Endothelial cell of umbilical vein (primary cell): ENCODE data around the gene C15orf40. TPM values are rescaled to one million over a fixed set of nuclear protein-coding genes. Genes with fewer than 3 reads are reported as not detected.

ENCODE experiments used
- BruUV-seq: library from RNA; stranded (reverse); fragments of 400-500 nt; replicated peaks from 2 replicates; lab custom pipeline; 2021; lab: Mats Ljungman, UMichigan
- CTCF ChIA-PET: fragments of 300-600, 350-600 bp; sonication (Branson Sonifier 250); formaldehyde crosslinking; loops from one replicate; lab custom pipeline; 2021; ENCODE audit warnings: antibody characterized with exemption, inconsistent platforms; lab: Charles Lee
- POLR2A ChIA-PET: fragments of 300-600, 350-600 bp; sonication (Branson Sonifier 250); formaldehyde crosslinking; loops from one replicate; lab custom pipeline; 2021; ENCODE audit warnings: antibody characterized with exemption, inconsistent platforms; lab: Charles Lee
- DNase-seq: peaks from one replicate; pipeline ENCODE4 v3.0.0-alpha.2; 2011; ENCODE audit warnings: low read depth, low spot score
- FAIRE-seq: peaks from 2 replicates; lab custom pipeline; 2011; peaks lifted over from hg19 to GRCh38; lab: Jason Lieb, UNC
- H2AFZ ChIP-seq: 2 replicates; pipeline ENCODE4 v1.6.0; 2012; ENCODE audit warnings: low read depth, low read length, control low read depth, inconsistent platforms
- H3K27ac ChIP-seq: 2 replicates; pipeline ENCODE4 v1.5.1; 2011; ENCODE audit warnings: low read depth, mild to moderate bottlenecking, control low read depth, low read length, moderate library complexity; ENCODE audit not compliant: insufficient read depth
- H3K27me3 ChIP-seq, 2 experiments: 2 replicates each; pipeline versions ENCODE4 v1.6.0 to v1.6.1; 2011; ENCODE audit warnings: low read length in 2 of 2, mixed read lengths in 1 of 2; ENCODE audit not compliant: control insufficient read depth in 2 of 2, insufficient read depth in 2 of 2
- H3K36me3 ChIP-seq, 2 experiments: 2 replicates in 1 of 2; 3 replicates in 1 of 2; pipeline ENCODE4 v1.5.1; 2011; ENCODE audit warnings: low read length in 2 of 2, mild to moderate bottlenecking in 1 of 2, moderate library complexity in 1 of 2; ENCODE audit not compliant: control insufficient read depth in 2 of 2, insufficient read depth in 2 of 2; ENCODE audit errors: extremely low read depth in 1 of 2
- H3K4me1 ChIP-seq: 3 replicates; pipeline ENCODE4 v1.5.1; 2011; ENCODE audit warnings: mild to moderate bottlenecking, low read length; ENCODE audit not compliant: control insufficient read depth, insufficient read depth; ENCODE audit errors: extremely low read depth
- H3K4me2 ChIP-seq: 2 replicates; pipeline ENCODE4 v1.6.1; 2011; ENCODE audit warnings: low read length, control low read depth, mixed read lengths; ENCODE audit not compliant: insufficient read depth
- H3K4me3 ChIP-seq, 3 experiments: fragments of 200-600 bp in 1 of 3; sonication (generic), shearing (Covaris generic) in 1 of 3; replicated peaks in 1 of 3; 2 replicates each; pipeline ENCODE4 v1.5.1; 2011 to 2016; ENCODE audit warnings: control low read depth in 3 of 3, low read length in 3 of 3, mild to moderate bottlenecking in 2 of 3, inconsistent platforms in 1 of 3, low read depth in 1 of 3, moderate library complexity in 1 of 3; ENCODE audit not compliant: insufficient read depth in 1 of 3
- H3K79me2 ChIP-seq: 2 replicates; pipeline ENCODE4 v1.6.0; 2012; ENCODE audit warnings: low read length, inconsistent platforms; ENCODE audit not compliant: control insufficient read depth, insufficient read depth
- H3K9ac ChIP-seq: replicated peaks from 2 replicates; pipeline ENCODE3; 2011; ENCODE audit warnings: low read length, control low read depth; ENCODE audit not compliant: insufficient read depth; ENCODE audit errors: extremely low read depth
- H3K9me1 ChIP-seq: replicated peaks from 3 replicates; pipeline ENCODE4 v1.6.0; 2011; ENCODE audit warnings: mild to moderate bottlenecking, low read length; ENCODE audit not compliant: control insufficient read depth, insufficient read depth; ENCODE audit errors: extremely low read depth
- H3K9me3 ChIP-seq: replicated peaks from 2 replicates; pipeline ENCODE4 v1.5.1; 2012; ENCODE audit warnings: low read length, inconsistent platforms; ENCODE audit not compliant: control insufficient read depth, insufficient read depth
- H4K20me1 ChIP-seq: replicated peaks from 2 replicates; pipeline ENCODE3; 2011; ENCODE audit warnings: mild to moderate bottlenecking, low read length; ENCODE audit not compliant: control insufficient read depth, insufficient read depth; ENCODE audit errors: extremely low read depth
- CTCF ChIP-seq, 2 donors: IDR thresholded peaks; 1 replicate in 1 of 2; 2 replicates in 1 of 2; pipeline ENCODE4 v1.5.1; 2011; ENCODE audit warnings: low read length in 2 of 2, mild to moderate bottlenecking in 2 of 2, moderate library complexity in 2 of 2, control low read depth in 1 of 2, inconsistent platforms in 1 of 2, low read depth in 1 of 2; ENCODE audit not compliant: insufficient read depth in 1 of 2; ENCODE audit errors: extremely low read depth in 1 of 2
- EZH2 ChIP-seq: IDR thresholded peaks from 2 replicates; pipeline ENCODE4 v1.6.1; 2012; ENCODE audit warnings: borderline replicate concordance, low read depth, mild to moderate bottlenecking, moderate library complexity, low read length, inconsistent platforms; ENCODE audit not compliant: severe bottlenecking
- FOS ChIP-seq: IDR thresholded peaks from 2 replicates; pipeline ENCODE4 v1.6.1; 2011; ENCODE audit warnings: mild to moderate bottlenecking, low read length, moderate library complexity, borderline replicate concordance; ENCODE audit not compliant: insufficient read depth
- GATA2 ChIP-seq: IDR thresholded peaks from 2 replicates; pipeline ENCODE4 v1.7.0; 2011; ENCODE audit warnings: low read depth, mild to moderate bottlenecking, moderate library complexity, mixed read lengths, low read length; ENCODE audit not compliant: insufficient read length, insufficient read depth
- JUN ChIP-seq: IDR thresholded peaks from 2 replicates; pipeline ENCODE4 v1.6.1; 2011; ENCODE audit warnings: borderline replicate concordance, low read depth; ENCODE audit not compliant: insufficient read length, insufficient read depth
- MAX ChIP-seq: IDR thresholded peaks from 2 replicates; pipeline ENCODE4 v1.6.1; 2011; ENCODE audit not compliant: insufficient read depth, insufficient read length
- MYC ChIP-seq: IDR thresholded peaks from one replicate; pipeline ENCODE4 v1.6.1; 2011; ENCODE audit warnings: mild to moderate bottlenecking, low read depth, low read length
- POLR2A ChIP-seq: IDR thresholded peaks from 2 replicates; pipeline ENCODE4 v1.6.1; 2012; ENCODE audit warnings: low read depth, mild to moderate bottlenecking, control low read depth, low read length
- POLR2AphosphoS5 ChIP-seq: IDR thresholded peaks from 2 replicates; pipeline ENCODE4 v1.6.1; 2012; ENCODE audit warnings: low read depth, mild to moderate bottlenecking, control low read depth, low read length, moderate library complexity; ENCODE audit not compliant: insufficient read depth
- dilution Hi-C: fragments of 300-500 bp; cut with MboI; formaldehyde crosslinking; loops from one replicate; pipeline ENCODE4 v1.15.0; 2019; ENCODE audit warnings: low sequenced_read_pairs; ENCODE audit not compliant: extremely low pct_ligation_motif_present
- intact Hi-C: fragments of 100-400 bp; cut with micrococcal nuclease; formaldehyde crosslinking; loops from one replicate; pipeline ENCODE4 v1.10.0; 2022
- polyA plus RNA-seq, 4 experiments: library from polyadenylated mRNA; depleted of rRNA in 3 of 4; stranded (reverse) in 3 of 4; unstranded in 1 of 4; fragments of >200 nt; gene quantifications; 2 replicates each; pipeline versions ENCODE4 v1.2.1 to v1.2.3, GENCODE V29; 2011 to 2012; ENCODE audit warnings: missing spikeins in 1 of 4
- total RNA-seq: library from RNA; stranded (reverse); gene quantifications from 2 replicates; pipeline ENCODE4 v1.2.3, GENCODE V29; 2021

C15orf40 gene
- total and polyA plus RNA-seq, 2 donors (not counting 3 experiments of a cell fraction or from before 2014, with no cell fraction given), result 15.4 to 27.9 TPM

DNA sequence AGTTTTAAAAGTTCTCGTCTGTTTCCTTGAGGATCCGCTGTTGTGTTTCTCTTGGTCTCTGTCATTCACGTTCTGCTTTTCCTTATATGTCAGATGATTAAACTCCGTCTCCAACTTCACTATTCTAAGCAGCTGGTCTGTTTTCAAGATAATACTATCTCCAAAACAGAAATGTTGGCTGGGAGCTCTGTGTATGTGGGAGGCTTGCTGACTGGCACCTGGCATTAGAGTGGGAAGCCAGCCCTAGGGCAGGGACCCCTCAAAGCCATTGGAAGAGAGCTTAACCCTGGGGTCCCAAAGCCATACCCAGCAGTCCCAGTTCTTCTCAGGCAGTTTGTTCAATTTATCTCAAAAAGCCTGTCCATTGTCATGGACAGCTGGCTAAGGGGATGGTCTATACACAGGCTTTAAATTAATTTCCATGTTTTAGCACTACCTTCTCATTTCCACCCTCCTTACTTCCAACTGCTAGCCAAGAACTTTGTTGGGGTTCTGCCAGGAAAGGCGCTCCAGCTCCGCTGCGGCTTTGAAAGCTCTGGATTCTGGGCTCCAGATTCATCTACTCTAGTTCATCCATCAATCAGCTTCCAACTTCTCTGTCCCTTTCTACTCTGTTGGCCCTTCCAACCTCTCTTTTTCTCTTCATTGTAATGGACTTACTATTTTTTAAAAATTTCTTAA, 46.4 kb upstream of the C15orf40 start:
- FAIRE-seq (no peak), DNase-seq (no peak)
- no peak for TF ChIP-seq POLR2AphosphoS5
- TF ChIP-seq FOS, result no peak
- no peak for TF ChIP-seq GATA2
- no peak for TF ChIP-seq MAX
- no peak for TF ChIP-seq JUN
- TF ChIP-seq POLR2A, result no peak
- no peak for TF ChIP-seq EZH2
- no peak for TF ChIP-seq CTCF (IDR thresholded peaks at IDR 0.05; ENCODE audit: extremely low read depth in 1 of 2, insufficient read depth in 1 of 2, low read depth in 1 of 2, low read length in 2 of 2)
- TF ChIP-seq MYC, result no peak
- peaks cover 72% of the 10 kb centered on the region for H3K79me2 ChIP-seq
- peaks cover 0 to 6% of the 10 kb centered on the region in 2 experiments for H3K36me3 ChIP-seq
- H3K9me3 ChIP-seq, result no peaks in the 10 kb centered on the region
- ChIA-PET CTCF (interaction anchor here (1.3 to 1.6 kb wide), 2 partner anchors 9 to 151 kb away, joined by 3 to 5 read pairs; partner anchors contain the start of gene BTBD1), POLR2A (interaction anchor here (0.7 kb wide), 1 partner anchor 21 kb away, joined by 3 read pairs; no protein-coding TSS in a partner anchor)
- H3K4me1 ChIP-seq, result peaks cover 10% of the 10 kb centered on the region
- intact Hi-C loops, result no loop called here
- dilution Hi-C loops, result no loop called here
- no peak overlapping the region for H3K4me3 ChIP-seq
- H3K9me1 ChIP-seq, result no peaks in the 10 kb centered on the region
- no peaks in the 10 kb centered on the region for H3K27me3 ChIP-seq
- no peak overlapping the region for H3K4me2 ChIP-seq
- no peak overlapping the region for H3K27ac ChIP-seq
- no peak overlapping the region for H3K9ac ChIP-seq
- peaks cover 15% of the 10 kb centered on the region for H4K20me1 ChIP-seq
- no peak overlapping the region for H2AFZ ChIP-seq
- BruUV-seq, result no TSS peak
